ENCODE results near the gene RAB34. TPM values are rescaled to one million over a fixed set of nuclear protein-coding genes. Genes with fewer than 3 reads are reported as not detected.

Gene RAB34
- total and polyA plus RNA-seq, 9 of the 15 experiments (the other 6 are each of a cell fraction or from before 2014, with no cell fraction given), result 0.07 to 3.8 (median 0.46) TPM; not detected in 1

DNA sequence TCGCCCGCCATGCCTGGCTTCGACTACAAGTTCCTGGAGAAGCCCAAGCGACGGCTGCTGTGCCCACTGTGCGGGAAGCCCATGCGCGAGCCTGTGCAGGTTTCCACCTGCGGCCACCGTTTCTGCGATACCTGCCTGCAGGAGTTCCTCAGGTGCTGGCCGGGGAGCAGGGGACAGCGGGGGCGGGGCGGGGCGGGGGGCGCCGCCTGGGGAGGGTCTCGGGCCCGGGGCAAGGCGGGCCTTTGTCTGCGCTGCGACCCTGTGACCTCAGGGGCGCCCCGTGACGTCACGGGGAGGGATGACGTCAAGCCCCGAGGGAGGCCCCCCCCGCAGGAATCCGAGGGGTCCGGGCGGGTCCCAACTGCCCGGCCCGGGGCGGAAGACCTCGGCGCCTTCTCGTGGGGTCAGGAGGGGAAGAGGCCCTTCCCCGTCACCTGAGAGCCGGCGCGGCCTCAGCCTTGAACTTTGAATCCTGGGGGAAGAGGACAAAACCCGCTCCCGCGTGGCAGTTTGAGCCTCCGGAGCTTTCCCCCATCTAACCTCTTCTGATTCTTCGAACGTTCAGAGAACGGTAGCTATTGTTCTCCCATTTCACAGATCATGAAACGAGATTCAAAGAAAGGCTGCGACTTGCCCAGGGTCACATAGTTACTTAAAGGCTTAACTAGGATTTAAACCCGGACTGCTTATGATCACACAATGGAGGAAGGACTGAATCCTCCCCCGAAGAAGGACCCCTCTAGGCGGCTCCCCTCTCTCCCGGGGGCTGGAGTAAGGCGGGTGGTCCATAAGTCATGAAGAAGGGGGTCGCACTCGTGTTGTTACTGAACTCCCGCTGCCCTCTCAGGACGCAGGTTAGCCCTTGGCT, 26.7 kb upstream of the RAB34 start (continued):
- TF ChIP-seq, protein P1, sequence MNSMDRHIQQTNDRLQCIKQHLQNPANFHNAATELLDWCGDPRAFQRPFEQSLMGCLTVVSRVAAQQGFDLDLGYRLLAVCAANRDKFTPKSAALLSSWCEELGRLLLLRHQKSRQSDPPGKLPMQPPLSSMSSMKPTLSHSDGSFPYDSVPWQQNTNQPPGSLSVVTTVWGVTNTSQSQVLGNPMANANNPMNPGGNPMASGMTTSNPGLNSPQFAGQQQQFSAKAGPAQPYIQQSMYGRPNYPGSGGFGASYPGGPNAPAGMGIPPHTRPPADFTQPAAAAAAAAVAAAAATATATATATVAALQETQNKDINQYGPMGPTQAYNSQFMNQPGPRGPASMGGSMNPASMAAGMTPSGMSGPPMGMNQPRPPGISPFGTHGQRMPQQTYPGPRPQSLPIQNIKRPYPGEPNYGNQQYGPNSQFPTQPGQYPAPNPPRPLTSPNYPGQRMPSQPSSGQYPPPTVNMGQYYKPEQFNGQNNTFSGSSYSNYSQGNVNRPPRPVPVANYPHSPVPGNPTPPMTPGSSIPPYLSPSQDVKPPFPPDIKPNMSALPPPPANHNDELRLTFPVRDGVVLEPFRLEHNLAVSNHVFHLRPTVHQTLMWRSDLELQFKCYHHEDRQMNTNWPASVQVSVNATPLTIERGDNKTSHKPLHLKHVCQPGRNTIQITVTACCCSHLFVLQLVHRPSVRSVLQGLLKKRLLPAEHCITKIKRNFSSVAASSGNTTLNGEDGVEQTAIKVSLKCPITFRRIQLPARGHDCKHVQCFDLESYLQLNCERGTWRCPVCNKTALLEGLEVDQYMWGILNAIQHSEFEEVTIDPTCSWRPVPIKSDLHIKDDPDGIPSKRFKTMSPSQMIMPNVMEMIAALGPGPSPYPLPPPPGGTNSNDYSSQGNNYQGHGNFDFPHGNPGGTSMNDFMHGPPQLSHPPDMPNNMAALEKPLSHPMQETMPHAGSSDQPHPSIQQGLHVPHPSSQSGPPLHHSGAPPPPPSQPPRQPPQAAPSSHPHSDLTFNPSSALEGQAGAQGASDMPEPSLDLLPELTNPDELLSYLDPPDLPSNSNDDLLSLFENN (IDR thresholded peaks at IDR 0.05; ENCODE audit: low read depth in 2 of 2, low read length in 2 of 2), result no peak; a peak in 1 of 4 replicates
- no peak for TF ChIP-seq ERF (CRISPR knock-in tag; IDR thresholded peaks at IDR 0.05)
- TF ChIP-seq, protein P2, sequence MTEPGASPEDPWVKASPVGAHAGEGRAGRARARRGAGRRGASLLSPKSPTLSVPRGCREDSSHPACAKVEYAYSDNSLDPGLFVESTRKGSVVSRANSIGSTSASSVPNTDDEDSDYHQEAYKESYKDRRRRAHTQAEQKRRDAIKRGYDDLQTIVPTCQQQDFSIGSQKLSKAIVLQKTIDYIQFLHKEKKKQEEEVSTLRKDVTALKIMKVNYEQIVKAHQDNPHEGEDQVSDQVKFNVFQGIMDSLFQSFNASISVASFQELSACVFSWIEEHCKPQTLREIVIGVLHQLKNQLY (CRISPR knock-in tag; conservative IDR thresholded peaks at IDR 0.05), result no peak
- TF ChIP-seq MYBL2 (IDR thresholded peaks at IDR 0.05; ENCODE audit: low read depth), result no peak
- TF ChIP-seq MYBL2 (CRISPR knock-in tag; IDR thresholded peaks at IDR 0.05; ENCODE audit: borderline replicate concordance), result no peak
- no peak for TF ChIP-seq ZBED1 (IDR thresholded peaks at IDR 0.05)
- TF ChIP-seq TAL1 (IDR thresholded peaks at IDR 0.05), result no peak
- TF ChIP-seq NR2C2 (CRISPR knock-in tag; IDR thresholded peaks at IDR 0.05), result 0 out of 2 replicates have a peak, but pooled peaks have one; percentile 53
- TF ChIP-seq NR2C2 (tag; IDR thresholded peaks at IDR 0.05), result peak; percentile 94
- TF ChIP-seq, protein P3, sequence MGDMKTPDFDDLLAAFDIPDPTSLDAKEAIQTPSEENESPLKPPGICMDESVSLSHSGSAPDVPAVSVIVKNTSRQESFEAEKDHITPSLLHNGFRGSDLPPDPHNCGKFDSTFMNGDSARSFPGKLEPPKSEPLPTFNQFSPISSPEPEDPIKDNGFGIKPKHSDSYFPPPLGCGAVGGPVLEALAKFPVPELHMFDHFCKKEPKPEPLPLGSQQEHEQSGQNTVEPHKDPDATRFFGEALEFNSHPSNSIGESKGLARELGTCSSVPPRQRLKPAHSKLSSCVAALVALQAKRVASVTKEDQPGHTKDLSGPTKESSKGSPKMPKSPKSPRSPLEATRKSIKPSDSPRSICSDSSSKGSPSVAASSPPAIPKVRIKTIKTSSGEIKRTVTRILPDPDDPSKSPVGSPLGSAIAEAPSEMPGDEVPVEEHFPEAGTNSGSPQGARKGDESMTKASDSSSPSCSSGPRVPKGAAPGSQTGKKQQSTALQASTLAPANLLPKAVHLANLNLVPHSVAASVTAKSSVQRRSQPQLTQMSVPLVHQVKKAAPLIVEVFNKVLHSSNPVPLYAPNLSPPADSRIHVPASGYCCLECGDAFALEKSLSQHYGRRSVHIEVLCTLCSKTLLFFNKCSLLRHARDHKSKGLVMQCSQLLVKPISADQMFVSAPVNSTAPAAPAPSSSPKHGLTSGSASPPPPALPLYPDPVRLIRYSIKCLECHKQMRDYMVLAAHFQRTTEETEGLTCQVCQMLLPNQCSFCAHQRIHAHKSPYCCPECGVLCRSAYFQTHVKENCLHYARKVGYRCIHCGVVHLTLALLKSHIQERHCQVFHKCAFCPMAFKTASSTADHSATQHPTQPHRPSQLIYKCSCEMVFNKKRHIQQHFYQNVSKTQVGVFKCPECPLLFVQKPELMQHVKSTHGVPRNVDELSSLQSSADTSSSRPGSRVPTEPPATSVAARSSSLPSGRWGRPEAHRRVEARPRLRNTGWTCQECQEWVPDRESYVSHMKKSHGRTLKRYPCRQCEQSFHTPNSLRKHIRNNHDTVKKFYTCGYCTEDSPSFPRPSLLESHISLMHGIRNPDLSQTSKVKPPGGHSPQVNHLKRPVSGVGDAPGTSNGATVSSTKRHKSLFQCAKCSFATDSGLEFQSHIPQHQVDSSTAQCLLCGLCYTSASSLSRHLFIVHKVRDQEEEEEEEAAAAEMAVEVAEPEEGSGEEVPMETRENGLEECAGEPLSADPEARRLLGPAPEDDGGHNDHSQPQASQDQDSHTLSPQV (IDR thresholded peaks at IDR 0.05), result no peak; the same call in 1 of the 2 replicates
- 0 out of 2 replicates have a peak, but pooled peaks have one; percentile 6 for TF ChIP-seq ELF2 (CRISPR knock-in tag; IDR thresholded peaks at IDR 0.05)
- TF ChIP-seq SLC30A9 (CRISPR knock-in tag; IDR thresholded peaks at IDR 0.05), result no peak
- TF ChIP-seq CEBPG (CRISPR knock-in tag; IDR thresholded peaks at IDR 0.05), result no peak; the same call in 1 of the 2 replicates
- TF ChIP-seq CEBPG (tag; conservative IDR thresholded peaks at IDR 0.05 in 1 of 2, IDR thresholded peaks at IDR 0.05 in 1 of 2), result no peak
- TF ChIP-seq KDM4B (IDR thresholded peaks at IDR 0.05; ENCODE audit: borderline replicate concordance in 2 of 2, low read depth in 1 of 2), result no peak; a peak in 1 of 4 replicates
- no peak for TF ChIP-seq MECOM (CRISPR knock-in tag; IDR thresholded peaks at IDR 0.05)
- no peak for TF ChIP-seq FOXJ2 (tag; IDR thresholded peaks at IDR 0.05)
